HFF-Myc (cell line): Measurements from ENCODE around the gene CTNNA2.

Experiments
- DNase-seq: peaks from one replicate; pipeline ENCODE4 v3.0.0-alpha.2; 2011; ENCODE audit warnings: low read depth; ENCODE audit errors: extremely low read depth
- H3K4me3 ChIP-seq: replicated peaks from 2 replicates; pipeline ENCODE4 v1.5.1; 2011; ENCODE audit warnings: low read depth, mild to moderate bottlenecking, control low read depth, low read length
- TF ChIP-seq, protein P1 (sequence below): IDR thresholded peaks from 2 replicates; pipeline ENCODE4 v1.5.1; 2012; ENCODE audit warnings: mild to moderate bottlenecking, low read depth, low read length, control low read depth; ENCODE audit errors: missing control alignments

CTNNA2 gene

GRCh38 chr2:80147690-80148089, 634.8 kb downstream of the CTNNA2 start:
- no peak for DNase-seq
- TF ChIP-seq, protein P1, sequence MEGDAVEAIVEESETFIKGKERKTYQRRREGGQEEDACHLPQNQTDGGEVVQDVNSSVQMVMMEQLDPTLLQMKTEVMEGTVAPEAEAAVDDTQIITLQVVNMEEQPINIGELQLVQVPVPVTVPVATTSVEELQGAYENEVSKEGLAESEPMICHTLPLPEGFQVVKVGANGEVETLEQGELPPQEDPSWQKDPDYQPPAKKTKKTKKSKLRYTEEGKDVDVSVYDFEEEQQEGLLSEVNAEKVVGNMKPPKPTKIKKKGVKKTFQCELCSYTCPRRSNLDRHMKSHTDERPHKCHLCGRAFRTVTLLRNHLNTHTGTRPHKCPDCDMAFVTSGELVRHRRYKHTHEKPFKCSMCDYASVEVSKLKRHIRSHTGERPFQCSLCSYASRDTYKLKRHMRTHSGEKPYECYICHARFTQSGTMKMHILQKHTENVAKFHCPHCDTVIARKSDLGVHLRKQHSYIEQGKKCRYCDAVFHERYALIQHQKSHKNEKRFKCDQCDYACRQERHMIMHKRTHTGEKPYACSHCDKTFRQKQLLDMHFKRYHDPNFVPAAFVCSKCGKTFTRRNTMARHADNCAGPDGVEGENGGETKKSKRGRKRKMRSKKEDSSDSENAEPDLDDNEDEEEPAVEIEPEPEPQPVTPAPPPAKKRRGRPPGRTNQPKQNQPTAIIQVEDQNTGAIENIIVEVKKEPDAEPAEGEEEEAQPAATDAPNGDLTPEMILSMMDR = no peak
- no peak overlapping the region for H3K4me3 ChIP-seq

GRCh38 chr2:80148906-80149305, 636.1 kb downstream of the CTNNA2 start:
- no peak overlapping the region for H3K4me3 ChIP-seq
- no peak for DNase-seq
- TF ChIP-seq, protein P1 = no peak

DNA sequence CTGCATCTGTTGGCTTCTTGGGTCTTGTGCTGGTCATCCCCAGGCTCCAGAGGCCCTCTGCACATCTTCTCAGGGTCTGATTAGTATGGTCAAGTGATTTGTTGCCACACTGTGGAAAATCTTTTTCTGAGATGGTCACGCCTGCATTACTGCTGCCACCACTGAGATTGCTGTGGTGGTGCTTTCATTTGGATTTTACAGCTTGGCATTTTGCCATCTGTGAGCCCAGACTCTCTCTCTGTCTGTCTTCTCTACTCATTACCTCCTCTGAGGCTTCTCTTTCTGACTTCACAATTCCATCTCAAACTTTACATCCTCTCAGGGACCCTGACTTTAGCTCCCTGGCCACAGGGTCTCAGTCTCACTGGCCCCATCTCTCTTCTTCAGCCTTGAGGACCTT, 637.1 kb downstream of the CTNNA2 start:
- DNase-seq = no peak
- H3K4me3 ChIP-seq = no peak overlapping the region
- TF ChIP-seq, protein P1 = no peak

DNA sequence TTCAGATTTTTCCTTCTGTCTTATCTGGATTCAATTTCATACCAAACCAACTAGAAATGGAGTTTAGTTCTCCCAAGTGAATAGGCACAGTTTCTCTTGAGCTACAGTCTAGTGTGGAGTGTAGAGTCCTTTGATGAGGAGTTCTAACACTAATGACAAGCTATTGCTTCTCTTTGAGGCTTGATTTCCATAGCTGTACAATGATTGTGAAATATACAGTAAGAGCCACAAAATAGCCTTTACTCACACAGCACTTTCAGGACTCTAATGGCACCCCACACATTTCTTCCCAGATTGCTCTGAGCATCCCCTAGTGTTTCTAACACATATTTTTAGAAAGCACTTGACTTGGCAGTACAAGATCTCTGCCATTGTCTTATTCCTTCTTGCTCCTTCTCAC, 638.4 kb downstream of the CTNNA2 start:
- no peak overlapping the region for H3K4me3 ChIP-seq
- TF ChIP-seq, protein P1 = no peak
- no peak for DNase-seq

DNA sequence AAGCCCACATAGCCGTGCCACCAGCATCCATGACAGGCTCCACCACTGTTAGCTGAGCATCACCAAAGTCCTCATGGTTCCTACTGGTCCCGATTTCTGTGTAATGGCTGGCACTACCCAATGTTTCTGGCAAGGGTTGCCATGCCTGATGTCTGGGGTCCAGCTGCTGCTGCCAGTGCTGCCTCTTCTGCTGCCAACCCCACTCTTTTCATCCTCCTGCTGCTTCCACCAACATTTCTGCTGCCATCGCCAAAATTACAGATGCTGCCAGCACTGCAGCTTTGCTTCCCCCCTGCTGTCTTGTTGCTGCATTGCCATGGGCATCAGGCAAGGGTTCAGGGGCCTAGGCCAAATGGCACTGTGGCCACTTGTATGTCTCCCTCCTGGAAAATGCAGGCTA, 638.8 kb downstream of the CTNNA2 start:
- DNase-seq = no peak
- no peak overlapping the region for H3K4me3 ChIP-seq
- TF ChIP-seq, protein P1 = no peak

DNA sequence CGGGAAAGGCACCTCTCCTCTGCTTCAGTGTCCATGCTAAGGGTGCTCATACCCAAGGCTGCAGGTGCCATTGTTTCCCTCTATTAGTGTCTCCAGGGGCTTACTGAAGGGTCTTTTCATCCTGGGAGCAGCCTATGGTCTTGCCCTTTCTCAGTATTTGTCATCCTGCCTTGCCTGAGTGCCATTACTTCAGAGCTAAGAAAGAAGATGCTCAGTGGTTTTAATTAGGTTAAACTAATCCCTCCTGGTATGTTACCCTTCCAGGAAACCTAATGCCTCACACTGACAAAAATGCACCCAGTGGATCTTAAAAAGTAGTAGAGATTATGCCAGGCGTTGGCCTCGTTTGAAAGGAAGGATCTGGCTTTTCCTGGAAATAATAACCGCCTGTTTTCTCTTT, 640.3 kb downstream of the CTNNA2 start:
- no peak for DNase-seq
- no peak overlapping the region for H3K4me3 ChIP-seq
- TF ChIP-seq, protein P1 = no peak

- no peak overlapping the region for H3K4me3 ChIP-seq
- TF ChIP-seq, protein P1 = no peak
- DNase-seq = no peak
These were observed 640.9 kb downstream of the CTNNA2 start for GRCh38 chr2:80153768-80154167.
